GM18499 (cell line): Measurements from ENCODE around the gene ZNF136.

Experiments
- ATAC-seq: cut with Tn5 transposase; IDR thresholded peaks from one replicate; pipeline ENCODE4 v1.9.1; 2021; ENCODE audit warnings: moderate number of reproducible peaks; ENCODE audit not compliant: insufficient read depth, unreplicated experiment

ZNF136 gene

DNA sequence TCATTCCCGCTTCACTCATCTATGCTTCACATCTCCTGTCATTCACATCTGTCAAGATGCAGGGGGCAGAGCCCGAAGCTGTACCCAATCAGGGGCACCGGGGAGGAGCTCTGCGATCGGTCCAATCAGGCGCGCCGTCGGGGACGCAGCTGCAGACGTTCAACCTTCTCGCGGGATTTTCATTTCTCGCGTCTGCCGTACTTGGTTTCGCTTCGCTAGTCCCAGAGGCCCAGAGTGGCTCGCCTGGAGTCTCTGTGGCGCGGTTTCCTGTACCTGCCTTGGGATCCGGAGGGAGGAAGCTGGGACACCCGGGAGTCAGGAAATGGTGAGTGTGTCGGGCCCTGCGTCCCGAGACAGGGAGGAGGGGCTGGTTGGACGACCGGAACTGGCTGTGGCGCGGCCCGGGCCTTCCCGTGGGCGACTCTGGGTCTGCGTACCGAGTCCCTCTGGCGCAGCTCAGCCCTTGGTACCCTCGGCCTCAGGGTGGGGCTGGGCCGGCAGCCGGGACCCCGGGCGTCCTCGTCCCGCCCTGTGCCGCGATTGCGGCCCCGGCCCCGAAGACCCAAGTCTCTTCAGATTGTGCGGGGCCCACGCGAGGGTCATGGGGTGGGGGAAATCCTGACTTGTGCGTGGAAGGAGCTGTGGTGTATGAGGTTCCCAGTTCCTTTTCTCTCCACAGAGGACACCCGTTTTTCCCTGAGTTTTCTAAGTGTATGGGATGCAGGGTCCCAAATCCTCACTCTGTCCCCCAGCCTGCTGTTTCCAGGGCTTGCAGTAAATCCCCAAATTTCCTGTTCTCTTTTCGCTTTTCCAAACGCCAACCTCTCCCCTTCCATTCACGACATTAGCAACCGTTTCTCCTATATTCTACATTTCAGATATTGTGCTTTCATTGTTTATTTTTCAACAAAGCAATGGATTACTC, at the start of gene ZNF136:
Gene ZNF136, plus strand, starts transcription at position 215 of the 925 bp plus-strand sequence. Its CDS starts 108 bp downstream, at position 323.
- no peak for ATAC-seq

DNA sequence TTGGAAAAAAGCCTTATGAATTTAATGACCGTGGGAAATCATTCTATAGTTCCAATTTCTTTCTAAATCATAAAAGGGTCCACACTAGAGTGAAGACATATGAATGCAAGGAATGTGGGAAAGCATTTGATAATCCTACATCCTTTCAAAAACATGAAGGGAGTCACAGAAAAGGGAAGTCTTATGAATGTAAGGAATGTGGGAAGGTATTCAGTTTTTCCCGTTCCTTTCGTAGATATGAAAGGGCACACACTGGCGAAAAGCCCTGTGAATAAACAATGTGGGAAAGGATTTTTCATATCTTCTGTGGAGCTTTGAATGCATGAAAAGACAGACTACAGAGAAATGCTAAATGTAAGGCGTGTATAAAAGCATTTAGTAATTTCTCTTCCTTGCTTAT, 49.8 kb upstream of the ZNF136 start:
- ATAC-seq: no peak

DNA sequence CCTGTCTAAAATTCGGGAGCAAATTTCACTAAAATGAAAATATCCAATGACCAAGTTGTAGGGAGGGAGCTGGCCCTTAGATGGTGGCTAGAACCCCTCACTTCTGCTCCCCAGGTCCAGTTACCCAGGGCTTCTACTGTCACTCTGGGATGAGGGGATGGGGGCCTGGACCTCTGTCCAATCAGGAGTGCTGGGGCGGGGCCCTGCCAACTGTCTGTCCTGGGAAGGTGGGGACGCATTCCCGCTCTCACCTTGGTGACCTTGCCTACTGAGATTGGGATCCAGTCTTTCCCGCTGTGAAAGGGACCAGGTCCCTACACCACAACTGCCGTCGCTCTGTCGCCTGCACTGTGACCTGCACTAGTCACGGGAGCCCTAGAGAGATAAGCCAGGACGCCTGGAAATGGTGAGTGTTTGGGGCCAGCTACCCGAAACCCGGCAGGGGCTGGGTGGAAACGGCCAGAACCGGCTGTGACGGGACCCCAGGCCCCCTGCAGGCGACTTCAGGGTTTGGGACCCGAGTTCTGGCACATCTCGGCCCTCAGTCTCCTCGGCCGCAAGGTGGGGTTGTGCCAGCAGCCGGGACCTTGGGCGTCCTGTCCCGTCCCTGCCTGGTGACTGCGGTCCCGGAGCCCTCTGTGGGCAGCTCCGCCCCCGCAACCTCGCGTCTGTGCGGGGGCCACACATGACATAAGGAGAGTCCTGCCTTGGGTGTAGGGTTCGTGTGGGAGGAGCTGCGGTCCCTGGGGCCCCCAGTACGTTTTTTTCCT, 45.5 kb upstream of the ZNF136 start:
- no peak for ATAC-seq

DNA sequence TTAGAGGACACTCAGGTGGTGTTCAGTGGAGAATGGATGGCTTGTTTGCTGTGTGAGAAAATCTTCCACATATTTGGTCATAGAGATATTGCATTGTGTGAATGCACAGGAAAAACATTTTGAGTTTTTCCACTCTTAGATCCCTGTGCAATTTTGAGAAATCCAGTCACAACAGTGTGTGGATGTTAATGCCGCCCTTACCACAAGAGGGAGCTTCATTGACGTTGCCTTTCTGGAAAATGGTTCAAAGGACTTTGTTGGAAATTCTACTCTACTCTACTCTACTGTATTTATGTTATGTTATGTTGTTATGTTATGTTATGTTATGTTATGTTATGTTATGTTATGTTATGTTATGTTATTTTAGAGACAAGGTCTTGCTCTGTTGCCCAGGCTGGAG, 36.2 kb upstream of the ZNF136 start:
- ATAC-seq: no peak

DNA sequence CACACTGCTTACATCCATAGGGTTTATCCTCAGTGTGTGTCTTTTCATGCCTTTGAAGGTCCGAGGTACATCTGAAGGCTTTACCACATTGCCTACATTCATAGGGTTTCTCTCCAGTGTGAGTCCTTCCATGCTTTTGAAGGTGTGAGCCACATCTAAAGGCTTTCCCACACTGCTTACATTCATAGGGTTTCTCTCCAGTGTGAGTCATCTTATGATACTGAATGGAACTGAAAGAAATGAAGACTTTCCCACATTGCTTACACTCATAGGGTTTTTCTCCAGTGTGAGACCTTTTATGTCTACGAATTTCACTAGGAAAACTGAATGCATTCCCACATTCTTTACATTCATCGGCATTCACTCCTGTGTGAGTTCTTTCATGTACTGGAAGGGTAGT, 29.8 kb upstream of the ZNF136 start:
- ATAC-seq: no peak

DNA sequence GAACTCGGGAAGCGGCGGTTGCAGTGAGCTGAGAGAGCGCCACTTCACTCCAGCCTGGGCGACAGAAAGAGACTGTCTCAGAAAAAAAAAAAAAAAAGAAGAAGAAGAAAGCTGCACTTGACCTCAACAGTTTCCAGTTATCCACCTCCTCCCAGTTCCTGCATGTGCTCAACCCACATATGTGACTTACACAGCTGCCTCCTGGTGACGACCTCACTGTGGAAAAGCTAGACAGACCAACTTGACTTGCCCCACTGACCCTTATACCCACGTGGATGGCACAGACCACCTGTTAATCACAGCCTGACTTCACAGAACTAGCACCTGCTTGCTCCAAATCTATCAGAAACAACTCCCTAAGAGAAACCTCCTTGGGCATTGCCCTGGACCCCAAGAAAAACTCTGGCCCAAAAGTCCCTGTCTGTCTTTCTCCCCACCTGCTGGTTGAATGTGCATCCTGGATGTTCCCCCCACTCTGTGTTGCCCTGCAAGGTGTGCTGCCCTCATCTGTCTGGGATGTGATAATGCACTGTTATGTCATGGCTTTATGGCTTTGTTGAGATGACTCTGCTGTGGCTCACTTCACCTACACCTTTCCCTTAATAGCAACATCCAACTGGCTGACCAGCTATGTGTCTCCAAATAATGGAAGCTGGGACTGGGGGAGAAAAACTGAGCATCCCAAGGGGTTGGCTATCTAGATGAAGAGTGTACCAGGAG, 25.5 kb upstream of the ZNF136 start:
- ATAC-seq: no peak

DNA sequence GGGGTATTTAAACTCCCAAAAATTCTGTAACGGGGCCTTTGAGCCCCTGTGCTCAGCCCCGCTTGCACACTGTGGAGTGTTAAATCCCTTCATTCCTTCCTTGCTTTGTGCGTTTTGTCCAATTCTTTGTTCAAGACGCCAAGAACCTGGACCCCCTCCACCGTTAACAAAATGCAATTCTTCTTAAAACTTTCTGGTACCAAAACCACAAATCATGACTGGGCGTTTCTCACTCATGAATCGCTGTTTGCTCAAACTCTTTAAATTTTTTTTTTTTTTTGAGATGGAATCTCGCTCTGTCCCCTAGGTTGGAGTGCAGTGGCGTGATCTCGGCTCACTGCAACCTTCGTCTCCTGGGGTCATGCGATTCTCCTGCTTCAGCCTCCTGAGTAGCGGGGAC, 23.6 kb upstream of the ZNF136 start:
- no peak for ATAC-seq

DNA sequence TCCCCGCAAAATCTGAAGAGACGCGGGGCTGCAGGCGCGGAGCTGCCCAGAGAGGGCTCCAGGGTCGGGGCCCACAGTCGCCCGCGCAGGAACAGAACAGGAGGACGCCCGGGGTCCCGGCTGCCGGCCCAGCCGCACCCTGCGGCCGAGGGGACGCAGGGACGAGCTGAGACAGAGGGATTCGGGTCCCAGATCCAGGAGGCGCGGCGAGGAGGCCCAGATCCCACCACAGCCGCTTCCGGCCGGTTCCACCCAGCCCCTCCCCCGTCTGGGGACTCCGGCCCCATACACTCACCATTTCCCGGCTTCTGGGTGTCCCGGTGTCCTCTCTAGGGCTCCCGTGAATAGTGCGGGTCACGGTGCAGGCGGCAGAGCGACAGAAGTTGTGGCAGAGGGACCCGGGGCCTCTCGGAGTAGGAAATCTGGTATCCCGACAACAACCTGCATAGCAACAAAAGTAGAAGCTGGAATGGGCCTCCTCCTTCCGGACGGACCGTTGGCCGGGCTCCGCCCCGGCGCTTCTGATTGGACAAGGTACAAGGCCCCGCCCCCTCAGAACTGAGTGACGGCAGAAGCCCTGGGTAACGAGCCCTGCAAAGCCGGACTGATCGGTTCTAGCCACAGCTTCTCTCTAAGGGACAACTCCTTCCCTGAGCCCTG, 22.9 kb upstream of the ZNF136 start, which contains the start of gene ZNF20:
Gene ZNF20, minus strand, starts transcription at position 466 of the 660 bp plus-strand sequence. Its CDS starts 168 bp downstream, at position 298.
- no peak for ATAC-seq

DNA sequence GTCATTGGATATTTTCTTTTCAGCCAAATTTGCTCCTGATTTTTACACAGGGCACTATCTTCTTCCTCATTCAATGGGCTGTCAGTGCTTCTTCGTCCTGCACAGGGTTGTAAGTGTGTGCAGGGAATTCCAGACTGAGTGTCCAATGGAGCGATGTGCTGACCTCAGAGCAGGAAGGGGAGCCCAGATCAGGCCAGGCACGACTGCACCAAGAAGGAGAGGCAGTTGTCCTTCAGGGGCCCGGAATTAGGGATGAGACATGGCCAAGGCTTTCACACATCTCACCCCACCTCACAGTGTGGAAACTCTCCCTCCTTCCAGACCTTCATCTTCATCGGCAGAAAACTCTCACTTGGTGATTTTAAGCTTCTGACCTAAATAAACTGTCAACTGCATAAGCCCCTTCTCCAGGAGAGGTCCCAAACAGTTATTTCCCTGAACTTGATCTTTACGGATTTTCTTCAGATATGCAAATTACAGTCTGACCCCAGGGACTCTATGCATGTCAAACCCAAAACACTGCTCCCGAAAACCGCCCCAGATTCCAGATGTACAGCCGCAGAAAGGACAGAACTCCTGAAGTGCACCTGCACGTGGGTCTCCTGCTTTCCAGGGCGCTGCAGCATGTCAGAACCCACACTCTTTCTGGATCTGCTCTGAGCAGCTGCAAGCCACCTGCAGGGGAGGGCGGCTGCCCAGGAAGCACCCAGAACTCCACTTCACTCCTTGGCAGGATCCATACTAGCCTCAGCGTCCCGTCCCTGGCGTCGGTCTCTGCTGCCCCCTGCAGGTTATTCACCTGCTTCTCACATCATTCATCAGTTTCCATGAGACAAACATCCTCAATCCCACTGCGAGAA, 22.1 kb upstream of the ZNF136 start:
- ATAC-seq: no peak

DNA sequence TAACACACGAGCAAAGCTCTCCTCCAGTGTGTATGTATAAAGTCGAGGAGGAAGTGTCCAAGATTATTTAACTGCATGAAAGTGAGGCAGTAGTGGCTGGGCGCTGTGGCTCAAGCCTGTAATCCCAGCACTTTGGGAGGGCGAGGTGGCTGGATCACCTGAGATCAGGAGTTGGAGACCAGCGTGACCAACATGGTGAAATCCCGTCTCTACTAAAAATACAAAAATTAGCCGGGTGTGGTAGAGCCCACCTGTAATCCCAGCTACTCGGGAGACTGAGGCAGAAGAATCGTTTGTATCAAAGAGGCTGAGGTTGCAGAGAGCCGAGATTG, 21.5 kb upstream of the ZNF136 start:
- no peak for ATAC-seq

DNA sequence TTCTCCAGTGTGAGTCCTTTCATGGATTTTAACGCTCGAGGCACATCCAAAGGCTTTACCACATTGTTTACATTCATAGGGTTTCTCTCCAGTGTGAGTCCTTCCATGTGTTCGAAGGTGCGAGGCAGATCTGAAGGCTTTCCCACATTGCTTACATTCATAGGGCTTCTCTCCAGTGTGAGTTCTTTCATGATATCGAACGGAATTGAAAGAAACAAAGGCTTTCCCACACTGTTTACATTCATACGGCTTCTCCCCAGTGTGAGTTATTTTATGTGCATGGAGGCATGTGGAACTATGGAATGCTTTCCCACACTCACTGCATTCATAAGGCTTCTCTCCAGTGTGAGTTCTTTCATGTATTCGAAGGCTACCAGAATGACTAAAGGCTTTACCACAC, 17.5 kb upstream of the ZNF136 start:
- no peak for ATAC-seq

DNA sequence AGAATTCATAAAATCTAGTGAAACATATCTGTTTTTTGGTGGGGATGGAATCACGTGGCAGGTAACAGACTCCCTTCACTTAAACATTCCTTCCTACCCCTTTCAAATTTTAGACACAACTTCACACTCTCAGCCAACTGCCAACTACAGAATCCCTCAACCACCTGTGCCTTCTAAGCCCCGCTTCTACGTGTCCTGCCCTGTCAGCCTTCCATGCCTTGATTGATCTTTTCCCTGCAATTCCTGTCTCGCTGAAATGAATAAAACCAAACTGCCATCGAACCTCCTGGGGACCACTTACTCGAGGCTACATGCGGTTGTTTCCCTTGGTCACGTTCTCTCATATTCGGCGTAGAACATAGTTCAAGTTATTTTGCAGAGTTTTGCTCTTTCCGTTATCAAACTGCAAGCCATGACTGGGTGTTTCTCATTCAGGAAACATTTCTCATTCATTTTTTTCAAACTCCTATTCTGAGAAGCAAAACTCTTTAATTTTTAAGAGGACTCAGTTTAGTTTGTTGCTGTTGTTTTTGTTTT, 7.5 kb upstream of the ZNF136 start:
- ATAC-seq: no peak

DNA sequence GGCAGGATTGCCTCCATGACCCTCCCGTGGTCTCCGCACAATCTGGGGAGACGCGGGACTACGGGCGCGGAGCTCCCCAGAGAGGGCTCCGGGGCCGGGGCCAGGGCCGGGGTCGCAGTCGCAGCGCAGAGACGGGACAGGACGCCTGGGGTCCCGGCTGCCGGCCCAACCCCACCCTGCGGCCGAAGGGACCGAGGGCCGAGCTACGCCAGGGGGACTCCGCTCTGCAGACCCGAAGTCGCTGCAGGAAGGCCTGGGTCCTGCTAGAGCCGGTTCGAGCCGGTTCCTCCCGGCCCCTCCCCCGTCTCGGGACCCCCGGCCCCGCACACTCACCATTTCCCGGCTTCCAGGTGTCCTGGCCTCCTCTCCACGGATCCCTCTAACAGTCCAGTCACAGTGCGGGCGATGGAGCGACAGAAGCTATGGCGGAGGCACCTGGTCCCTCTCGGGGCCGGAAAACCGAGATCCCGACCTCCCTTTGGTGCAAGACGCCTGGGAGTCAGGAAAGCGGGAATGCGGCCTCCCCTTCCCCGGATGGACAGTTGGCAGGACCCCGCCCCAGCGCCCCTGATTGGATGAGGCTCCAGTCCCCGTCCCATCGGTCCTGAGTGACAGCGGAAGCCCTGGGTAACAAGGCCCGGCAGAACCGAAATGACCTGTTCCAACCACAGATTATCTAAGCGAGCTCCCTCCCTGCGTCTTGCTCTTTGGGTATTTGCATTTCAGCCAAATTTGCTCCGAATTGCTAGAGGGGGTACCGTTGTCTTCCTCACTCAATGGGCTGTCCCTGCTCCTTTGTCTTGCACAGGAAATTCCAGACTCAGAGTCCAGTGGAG, 6.5 kb upstream of the ZNF136 start, which contains the start of gene ZNF625:
Gene ZNF625, minus strand, starts transcription at position 512 of the 836 bp plus-strand sequence. Its CDS starts 176 bp downstream, at position 336.
- no peak for ATAC-seq

DNA sequence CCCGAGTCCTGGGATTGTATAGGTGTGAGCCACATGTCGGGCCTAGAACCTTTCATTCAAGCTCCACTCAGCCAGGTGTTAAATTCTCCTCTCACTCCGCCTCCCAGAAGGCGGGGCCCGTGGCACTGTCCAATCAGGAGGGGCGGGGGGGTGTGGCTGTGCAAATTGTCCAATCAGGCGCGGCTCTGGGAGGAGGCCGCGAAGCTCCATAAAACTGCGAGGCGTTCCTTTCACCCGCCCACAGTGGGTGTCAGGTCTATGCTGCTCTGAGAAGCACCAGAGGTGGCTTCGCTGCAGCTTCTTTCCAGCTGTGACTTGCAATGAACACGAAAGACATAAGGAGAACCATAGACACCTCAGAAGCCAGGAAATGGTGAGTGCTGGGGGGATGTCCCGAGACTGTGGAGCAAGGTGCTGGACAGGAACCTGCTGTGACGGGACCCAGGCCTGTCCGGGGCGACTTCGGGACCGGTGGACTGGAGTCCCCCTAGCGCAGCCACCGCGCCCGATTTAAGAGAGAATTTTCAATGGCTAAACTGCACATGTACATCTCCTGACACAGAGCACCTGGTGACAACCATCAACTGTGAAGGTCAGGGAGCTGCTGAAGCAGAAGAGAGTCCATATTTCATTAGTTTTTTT, 3.0 kb upstream of the ZNF136 start:
- ATAC-seq: no peak

DNA sequence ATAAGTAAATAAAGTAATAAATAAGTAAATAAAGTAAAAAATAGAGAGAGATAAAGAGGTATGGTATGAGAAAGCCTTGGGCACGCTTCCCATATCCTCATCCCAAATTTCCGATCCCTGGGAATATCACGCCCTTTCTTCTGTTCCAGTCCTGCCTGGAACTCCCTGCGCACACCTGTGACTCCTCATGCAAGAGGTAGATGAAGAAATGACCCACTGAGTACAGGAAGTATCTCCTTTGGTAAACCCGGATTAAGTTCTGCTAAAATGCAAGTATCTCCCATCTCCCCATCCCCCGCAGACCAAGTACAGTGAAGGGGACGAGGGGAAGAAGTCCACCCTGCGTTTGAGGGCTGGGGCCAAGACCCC, 399 bp upstream of the ZNF136 start:
- ATAC-seq: no peak

DNA sequence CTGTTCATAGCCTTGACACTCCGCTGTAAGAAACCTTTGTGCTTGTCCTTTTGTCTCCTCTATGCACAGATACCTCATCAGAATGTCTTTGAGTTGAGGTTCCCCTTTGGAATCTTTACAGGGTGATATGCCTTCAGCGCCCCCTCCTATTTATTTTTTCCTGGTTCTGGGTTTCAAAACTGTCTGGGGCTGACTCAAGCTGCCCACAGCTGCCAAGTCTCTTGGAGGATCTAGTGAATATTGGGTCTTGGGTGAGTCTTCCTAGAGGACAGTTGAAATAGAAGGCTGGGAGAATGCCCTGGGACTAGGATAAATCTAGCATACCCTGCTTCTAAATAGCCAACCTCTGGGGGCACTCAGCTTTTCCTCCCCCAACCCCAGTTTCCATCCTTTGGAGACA, 930 bp downstream of the ZNF136 start:
- no peak for ATAC-seq

DNA sequence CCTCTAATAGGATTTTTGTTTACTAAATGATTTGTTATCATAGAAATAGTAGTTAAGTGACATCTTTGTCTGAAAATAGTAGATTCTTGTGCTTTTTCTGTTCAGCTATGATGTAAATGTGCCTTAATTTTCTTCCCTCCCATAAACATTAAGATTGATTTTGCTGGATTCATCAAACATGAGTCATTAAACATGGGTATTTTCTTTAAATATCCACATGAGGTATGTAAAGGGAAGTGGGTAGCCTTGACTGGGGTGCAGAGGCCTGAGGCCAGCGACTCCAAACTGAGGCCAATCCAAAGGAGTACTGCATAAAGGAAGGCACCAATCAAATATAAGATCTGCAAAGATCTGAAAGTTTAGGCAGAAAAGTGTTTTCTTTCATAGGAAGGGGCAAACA, 3.7 kb downstream of the ZNF136 start:
- no peak for ATAC-seq

DNA sequence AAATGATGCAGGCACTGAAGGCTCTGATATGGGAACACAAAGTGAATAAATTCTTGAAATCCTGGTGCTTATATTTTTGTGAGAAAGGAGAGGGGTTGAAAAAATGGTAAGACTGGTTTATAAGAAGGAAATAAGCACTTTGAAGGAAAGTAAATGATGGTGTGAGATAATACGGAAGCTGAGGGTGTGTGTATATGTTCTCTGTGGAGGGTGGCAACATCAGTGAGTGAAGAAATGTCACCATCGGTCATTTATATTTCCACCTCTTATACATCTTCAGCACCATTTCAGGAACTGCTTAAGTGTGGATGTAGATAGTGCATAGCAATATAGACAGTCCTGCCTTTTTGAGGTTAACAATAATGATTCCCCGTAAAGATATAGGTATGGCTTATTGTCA, 17.5 kb downstream of the ZNF136 start:
- ATAC-seq: no peak
